ENCODE measurements around the gene KMO.
A peak's percentile ranks its signal among the peaks of the same experiment; 100 is the strongest.

The KMO gene

DNA sequence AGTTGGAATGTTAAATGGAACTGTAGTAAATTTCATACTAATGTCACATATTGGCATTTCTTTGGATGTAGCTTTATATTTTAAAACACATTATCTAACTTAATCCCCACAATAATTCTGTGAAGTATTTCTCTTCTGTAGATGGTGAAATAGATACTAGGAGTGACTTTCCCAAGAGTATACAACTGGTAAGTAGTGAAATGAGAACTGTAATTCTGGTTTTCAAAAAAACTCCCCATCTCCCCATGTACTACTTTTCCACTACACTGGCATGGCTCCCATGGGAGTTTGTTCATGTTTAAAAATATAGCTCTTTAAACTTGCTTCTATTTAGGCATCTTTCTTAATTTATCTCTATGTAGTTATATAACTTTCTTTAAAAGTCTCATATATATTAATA, 97.8 kb downstream of the KMO start:
- DNase-seq (ENCODE audit: low read depth): no peak

DNA sequence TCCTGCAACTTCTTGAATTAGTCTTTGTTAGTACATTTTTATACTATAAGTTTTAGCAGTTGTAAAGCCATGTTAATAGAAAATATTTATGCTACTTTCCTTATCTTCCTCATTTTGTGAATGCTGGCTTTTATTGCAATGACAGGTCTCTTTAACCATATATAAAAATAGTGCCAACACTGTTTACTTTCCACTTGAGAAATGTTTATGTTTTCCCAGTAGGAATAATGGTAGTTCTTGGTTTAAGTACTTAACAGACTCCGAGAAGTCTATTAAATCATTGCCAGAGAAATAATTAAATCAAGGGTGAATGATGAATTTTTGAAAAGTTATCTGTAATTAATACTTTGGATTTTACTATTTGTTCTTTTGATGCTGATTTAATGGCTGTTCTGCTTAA, 98.3 kb downstream of the KMO start:
- DNase-seq (ENCODE audit: low read depth): no peak

GRCh38 chr1:241630899-241631298, 98.7 kb downstream of the KMO start:
- DNase-seq (ENCODE audit: low read depth): no peak

DNA sequence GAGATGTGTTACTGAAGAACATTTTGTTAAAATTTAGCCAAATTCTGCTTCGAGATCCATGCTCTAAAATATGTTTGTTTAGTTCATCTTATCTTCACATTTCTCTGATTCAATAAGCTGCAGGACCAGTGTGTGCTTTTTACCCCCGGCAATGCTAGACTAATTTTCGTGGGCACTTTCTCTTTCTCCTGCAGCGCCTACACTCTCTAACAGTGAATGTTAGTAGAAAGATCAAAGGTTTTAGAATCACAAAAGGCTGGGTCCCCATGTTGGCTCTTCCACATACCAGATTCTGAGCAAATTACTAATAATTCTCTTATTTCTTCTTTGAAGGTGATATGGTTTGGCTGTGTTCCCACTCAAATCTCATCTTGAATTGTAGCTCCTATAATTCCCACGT, 99.5 kb downstream of the KMO start:
- DNase-seq (ENCODE audit: low read depth): no peak

DNA sequence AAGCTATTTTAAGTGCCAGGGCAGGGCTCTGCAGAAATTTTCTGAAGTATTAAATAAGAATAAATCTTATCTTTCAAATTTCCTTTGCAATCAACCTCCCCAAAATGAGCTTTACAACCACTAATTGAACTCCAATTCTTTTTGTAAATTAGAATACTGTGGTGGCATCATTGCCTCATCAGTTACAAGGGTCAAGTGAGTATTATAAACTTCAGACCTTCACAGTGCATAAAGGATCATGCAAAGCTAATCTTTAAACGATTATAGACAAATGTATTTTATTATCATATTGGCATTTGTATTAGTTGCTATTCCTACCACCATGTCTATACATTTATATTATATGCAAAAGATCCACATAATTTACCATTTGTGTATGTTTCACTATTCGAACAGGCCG, 100.8 kb downstream of the KMO start:
- no peak for DNase-seq (ENCODE audit: low read depth)

GRCh38 chr1:241635556-241636152, 103.5 kb downstream of the KMO start:
- DNase-seq (ENCODE audit: low read depth): no peak

DNA sequence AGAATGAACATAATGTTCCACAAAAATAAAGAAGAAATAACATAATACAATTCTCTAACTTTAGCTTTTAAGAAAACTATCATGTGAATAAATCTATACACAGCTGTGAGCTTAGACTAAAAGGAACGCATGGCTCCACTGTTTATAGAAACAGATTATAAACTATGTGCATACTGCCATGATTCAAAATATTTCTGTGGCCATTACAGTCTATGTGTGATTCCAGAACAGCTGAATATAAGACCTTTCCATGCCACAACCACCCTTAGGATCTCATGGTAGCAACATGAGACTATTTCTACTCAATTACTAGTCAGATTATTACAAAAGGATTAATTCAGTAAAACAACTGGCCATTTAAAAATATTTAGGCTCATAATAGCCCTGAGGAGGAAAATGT, 104.1 kb downstream of the KMO start:
- no peak for DNase-seq (ENCODE audit: low read depth)

DNA sequence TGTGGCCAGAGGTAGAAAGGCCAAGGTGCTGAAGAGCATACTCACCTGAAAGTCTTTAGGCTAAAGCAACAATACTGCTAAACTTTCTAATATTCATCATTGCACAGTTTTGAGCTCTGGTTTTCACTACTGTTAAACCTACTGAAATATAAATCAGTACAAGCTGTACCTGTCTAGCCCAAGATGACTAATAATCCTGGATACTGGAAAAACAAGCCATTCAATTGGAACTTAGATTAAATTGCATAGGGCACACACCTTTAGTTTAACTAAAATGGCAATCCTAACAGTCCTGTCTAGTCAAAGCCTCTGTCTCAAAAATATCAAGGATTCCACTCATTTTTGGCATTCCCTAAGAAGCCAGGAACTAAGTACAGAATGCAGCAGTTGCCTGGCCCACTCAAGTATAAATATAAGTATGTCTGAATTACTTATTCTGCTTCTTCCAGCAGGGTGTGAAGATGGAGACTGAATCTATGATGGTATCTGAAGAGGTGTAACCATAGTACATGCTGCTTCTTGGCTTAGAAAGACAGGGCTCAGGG, 104.9 kb downstream of the KMO start:
- DNase-seq (ENCODE audit: low read depth): no peak

GRCh38 chr1:241637604-241638003, 105.4 kb downstream of the KMO start:
- DNase-seq (ENCODE audit: low read depth): no peak

DNA sequence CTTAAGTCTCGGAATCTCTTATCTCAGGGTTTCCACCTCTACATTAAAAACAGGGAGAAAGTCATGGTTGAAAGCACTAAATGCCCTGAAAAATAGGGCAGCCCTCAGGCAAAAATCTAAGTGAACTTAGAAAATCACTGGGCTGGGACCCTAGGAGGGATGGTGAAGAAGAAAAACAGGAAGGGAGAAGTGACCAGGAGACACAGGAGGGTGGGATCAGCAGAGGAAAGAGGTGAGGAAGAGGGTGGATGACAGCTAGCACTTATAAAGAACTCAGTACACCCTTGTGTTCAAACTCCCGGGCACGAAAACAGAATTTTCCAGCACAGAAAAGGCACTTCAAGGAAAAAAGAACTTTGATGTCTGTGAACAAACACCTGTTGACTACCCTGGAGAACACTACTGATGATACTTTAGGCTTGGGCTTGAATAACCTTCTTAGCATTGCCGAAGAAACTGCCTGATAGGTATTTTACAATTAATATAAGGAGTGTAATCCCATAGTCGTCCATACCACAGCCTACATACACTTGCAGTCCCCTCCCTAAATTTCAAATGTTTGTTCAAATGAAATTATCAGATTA, 106.0 kb downstream of the KMO start:
- no peak for DNase-seq (ENCODE audit: low read depth)

DNA sequence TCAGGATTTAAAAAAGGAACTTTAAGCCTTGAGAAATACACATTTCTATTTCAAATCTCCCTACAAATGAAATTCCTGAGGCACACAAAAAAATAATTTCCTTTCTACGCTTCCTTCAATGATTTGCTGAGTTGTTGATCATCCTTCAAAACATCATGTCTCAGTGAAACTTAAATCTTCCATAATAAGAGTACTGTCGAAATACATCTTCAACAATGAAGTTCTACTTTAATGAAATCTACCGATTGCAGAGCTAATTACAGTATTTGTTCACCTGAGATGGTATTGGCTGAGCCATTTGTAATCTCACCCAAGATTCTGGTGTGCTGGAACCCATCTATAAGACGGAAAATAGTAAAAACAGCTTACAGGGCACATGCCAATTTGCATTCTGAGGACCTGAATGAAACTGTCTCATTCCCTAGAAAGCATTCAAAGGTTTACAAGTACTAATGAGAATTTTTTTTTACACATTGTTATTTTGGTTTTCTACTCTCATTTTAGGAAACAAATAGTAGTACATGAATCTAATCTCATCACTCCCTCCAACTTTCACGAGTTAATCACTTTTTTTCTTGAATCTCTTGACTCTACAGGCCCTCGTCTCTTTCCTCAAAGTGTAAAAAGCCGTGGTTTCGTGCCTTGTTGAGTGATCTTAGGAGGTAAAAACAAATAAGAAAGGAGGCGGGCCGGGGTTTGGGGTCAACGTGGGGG, 106.9 kb downstream of the KMO start:
- DNase-seq (ENCODE audit: low read depth): no peak

GRCh38 chr1:241639623-241640148, 107.5 kb downstream of the KMO start:
- DNase-seq (ENCODE audit: low read depth): peak; percentile 11

DNA sequence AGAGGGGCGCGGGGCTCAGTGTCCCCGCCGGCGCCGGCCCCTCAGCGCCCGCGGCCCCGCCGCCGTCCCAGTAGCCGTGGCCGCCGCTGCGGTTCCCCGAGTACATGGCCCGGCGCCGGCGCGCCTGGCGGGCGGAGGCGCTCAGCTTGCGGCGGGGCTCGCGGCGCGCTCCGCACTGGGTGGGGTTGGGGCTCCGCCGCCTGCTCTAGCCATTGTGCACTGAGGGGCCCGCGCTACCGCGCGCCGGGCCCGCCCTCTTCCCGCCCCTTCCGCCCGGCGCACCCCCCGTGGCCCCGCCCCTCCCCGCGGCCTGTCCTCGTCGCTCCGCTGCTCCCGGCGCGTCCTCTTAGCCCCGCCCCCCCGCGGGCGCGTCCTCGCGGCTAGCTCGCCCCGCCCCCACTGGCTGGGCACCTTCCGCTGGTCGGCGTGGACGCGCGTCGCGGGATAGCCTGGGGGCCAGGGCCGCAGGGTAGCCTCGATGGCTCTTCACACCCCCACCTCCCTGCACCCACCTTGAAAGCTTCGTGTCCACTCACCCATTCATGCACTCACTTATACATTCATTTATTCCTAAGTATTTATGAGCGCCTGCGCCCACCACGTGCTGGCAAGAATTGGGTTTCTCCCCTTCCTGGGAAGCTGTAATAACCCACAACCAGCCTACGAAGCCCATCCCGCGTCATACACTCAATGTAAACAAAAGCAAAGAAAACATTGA, 108.1 kb downstream of the KMO start, which contains the start of the genes CHML and OPN3:
TSS of gene CHML (minus strand) at position 221 of the 718 bp plus-strand sequence. CDS start 4,603 bp downstream, outside the sequence.
TSS of gene OPN3 (minus strand) at position 221 of the 718 bp plus-strand sequence. CDS start at position 106, 115 bp downstream.
- peak; percentile 87 for DNase-seq (ENCODE audit: low read depth)

DNA sequence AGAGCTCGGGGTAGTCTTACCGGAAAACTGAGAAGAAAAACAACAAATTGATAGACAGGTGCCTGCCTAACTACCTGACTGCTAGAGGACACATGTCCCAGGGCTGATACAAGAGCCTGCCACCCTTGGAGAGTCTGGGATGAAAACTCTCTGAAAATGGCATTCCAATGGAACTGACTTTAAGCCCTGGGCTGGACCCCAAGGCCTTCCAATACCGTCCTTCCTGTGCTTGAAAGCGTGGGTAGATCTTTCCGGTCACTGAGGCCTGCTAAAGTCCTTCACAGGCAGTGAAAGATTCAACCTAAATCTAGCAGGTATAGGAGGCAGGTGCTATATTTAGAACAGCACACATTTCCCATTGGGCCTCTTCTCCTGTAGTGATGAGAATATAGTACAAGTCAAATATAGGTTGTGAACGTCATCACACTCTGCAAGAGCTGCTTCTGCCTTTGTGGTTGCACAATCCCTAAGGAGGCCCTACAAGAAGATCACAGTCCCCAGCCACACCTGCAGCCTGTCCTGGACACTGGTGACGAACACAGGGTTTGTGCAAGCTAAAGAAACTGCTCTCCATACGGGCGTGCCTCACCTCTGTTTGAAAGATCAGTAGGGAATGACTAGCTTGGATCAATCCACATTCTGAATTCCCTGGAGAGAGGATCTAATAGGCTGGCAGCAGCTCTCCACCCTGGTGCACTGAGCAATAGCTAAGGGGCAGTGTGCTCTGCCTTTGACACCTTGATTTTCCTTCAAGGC, 108.9 kb downstream of the KMO start:
- DNase-seq (ENCODE audit: low read depth): no peak

GRCh38 chr1:241641773-241642592, 109.8 kb downstream of the KMO start:
- no peak for DNase-seq (ENCODE audit: low read depth)

DNA sequence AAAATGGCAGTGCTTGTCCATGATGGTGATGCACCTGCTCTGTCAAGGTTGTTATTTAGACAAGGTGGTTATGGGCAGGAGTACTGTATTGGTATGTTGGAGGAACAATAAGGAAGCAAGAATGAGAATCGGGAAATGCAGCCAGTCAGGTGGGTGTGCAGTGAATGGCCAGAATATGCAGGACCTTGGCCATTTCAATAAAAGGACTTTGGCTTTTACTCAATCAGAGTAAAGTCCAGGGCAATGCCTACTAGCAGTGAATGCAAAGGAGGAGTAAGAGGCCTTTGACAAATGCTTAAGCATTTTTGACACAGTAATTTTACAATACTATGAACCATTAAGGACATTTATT, 110.4 kb downstream of the KMO start:
- no peak for DNase-seq (ENCODE audit: low read depth)

DNA sequence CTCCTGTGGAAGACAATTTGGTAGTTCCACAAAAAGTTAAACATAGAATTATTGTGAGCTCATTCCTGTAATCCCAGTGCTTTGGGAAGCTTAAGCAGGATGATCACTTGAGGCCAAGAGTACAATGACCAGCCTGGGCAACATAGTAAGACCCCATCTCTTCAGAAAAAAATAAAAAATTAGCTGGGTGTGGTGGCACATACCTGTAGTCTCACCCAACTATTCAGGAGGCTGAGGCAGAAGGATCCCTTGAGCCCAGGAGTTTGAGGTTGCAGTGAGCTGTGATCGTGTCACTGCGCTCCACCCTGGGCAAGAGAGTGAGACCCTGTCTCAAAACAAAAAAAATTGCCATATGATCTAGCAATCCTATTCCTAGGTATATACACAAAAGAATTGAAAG, 112.1 kb downstream of the KMO start:
- DNase-seq (ENCODE audit: low read depth): no peak

GRCh38 chr1:241645199-241645598, 113.0 kb downstream of the KMO start:
- DNase-seq (ENCODE audit: low read depth): no peak

Measured in activated T-cell treated with anti-CD3 and anti-CD28 coated beads for 1 hour (primary cell).